ENCODE measurements around the gene MITF.

- no peak for TF ChIP-seq CTCF (IDR thresholded peaks at IDR 0.05)
- no peak for TF ChIP-seq POLR2A (IDR thresholded peaks at IDR 0.05)
Observed at GRCh38 chr3:69819282-69819681, 80.0 kb downstream of the MITF start.
